BE2C (cell line): ENCODE measurements around the gene TLE4.

Experiments used
- DNase-seq: peaks from one replicate; pipeline ENCODE4 v3.0.0-alpha.2; 2020
- H3K27me3 ChIP-seq: fragments of 250-450 bp; sonication (Bioruptor Pico); 2 replicates; pipeline ENCODE4 v1.5.1; 2020; ENCODE audit warnings: mild to moderate bottlenecking
- H3K36me3 ChIP-seq: fragments of 250-450 bp; sonication (Bioruptor Pico); 2 replicates; pipeline ENCODE4 v1.5.1; 2020; ENCODE audit warnings: mild to moderate bottlenecking
- H3K4me1 ChIP-seq: fragments of 250-450 bp; sonication (Bioruptor Pico); 2 replicates; pipeline ENCODE4 v1.5.1; 2020
- H3K4me3 ChIP-seq: 2 replicates; pipeline ENCODE4 v1.5.1; 2011; ENCODE audit warnings: low read depth, low read length
- H3K9me3 ChIP-seq: fragments of 250-450 bp; sonication (Bioruptor Pico); 2 replicates; pipeline ENCODE4 v1.5.1; 2020
- CTCF ChIP-seq: IDR thresholded peaks from 2 replicates; pipeline ENCODE4 v1.5.1; 2012; ENCODE audit warnings: mild to moderate bottlenecking, low read depth, low read length

The TLE4 gene

GRCh38 chr9:79687131-79687447 lies 115.3 kb downstream of the TLE4 start:
- no peak for TF ChIP-seq CTCF
- Histone ChIP-seq H3K9me3 (no peaks in the 10 kb centered on the region), H3K4me1 (peaks cover 37% of the 10 kb centered on the region), H3K4me3 (no peak overlapping the region), H3K36me3 (peaks cover 7% of the 10 kb centered on the region), H3K27me3 (no peaks in the 10 kb centered on the region)
- DNase-seq = no peak

- no peak for TF ChIP-seq CTCF
- peaks cover 7% of the 10 kb centered on the region for H3K36me3 ChIP-seq
- H3K9me3 ChIP-seq = no peaks in the 10 kb centered on the region
- peaks cover 38% of the 10 kb centered on the region for H3K4me1 ChIP-seq
- H3K27me3 ChIP-seq = no peaks in the 10 kb centered on the region
- no peak overlapping the region for H3K4me3 ChIP-seq
- no peak for DNase-seq
These were observed 116.6 kb downstream of the TLE4 start for GRCh38 chr9:79688363-79688762.

- TF ChIP-seq CTCF = no peak
- peaks cover 7% of the 10 kb centered on the region for H3K36me3 ChIP-seq
- no peak overlapping the region for H3K4me3 ChIP-seq
- no peak for DNase-seq
- no peaks in the 10 kb centered on the region for H3K27me3 ChIP-seq
- peaks cover 41% of the 10 kb centered on the region for H3K4me1 ChIP-seq
- no peaks in the 10 kb centered on the region for H3K9me3 ChIP-seq
These were observed 117.8 kb downstream of the TLE4 start for GRCh38 chr9:79689576-79689975.

GRCh38 chr9:79691496-79691895 lies 119.7 kb downstream of the TLE4 start:
- H3K36me3 ChIP-seq = peaks cover 13% of the 10 kb centered on the region
- peaks cover 36% of the 10 kb centered on the region for H3K4me1 ChIP-seq
- H3K4me3 ChIP-seq = no peak overlapping the region
- no peak for TF ChIP-seq CTCF
- no peaks in the 10 kb centered on the region for H3K9me3 ChIP-seq
- H3K27me3 ChIP-seq = no peaks in the 10 kb centered on the region
- no peak for DNase-seq

GRCh38 chr9:79692857-79693571 lies 121.2 kb downstream of the TLE4 start:
- Histone ChIP-seq H3K36me3 (peaks cover 6% of the 10 kb centered on the region), H3K4me3 (no peak overlapping the region), H3K27me3 (no peaks in the 10 kb centered on the region), H3K4me1 (peaks cover 30% of the 10 kb centered on the region), H3K9me3 (no peaks in the 10 kb centered on the region)
- DNase-seq = no peak
- TF ChIP-seq CTCF = no peak

GRCh38 chr9:79693750-79694149 lies 122.0 kb downstream of the TLE4 start:
- H3K4me1 ChIP-seq = peaks cover 23% of the 10 kb centered on the region
- H3K27me3 ChIP-seq = no peaks in the 10 kb centered on the region
- H3K9me3 ChIP-seq = no peaks in the 10 kb centered on the region
- no peak for DNase-seq
- no peak for TF ChIP-seq CTCF
- no peak overlapping the region for H3K4me3 ChIP-seq
- peaks cover 6% of the 10 kb centered on the region for H3K36me3 ChIP-seq
